ENCODE results near the gene JMJD8.
A peak's percentile ranks its signal among the peaks of the same experiment; 100 is the strongest.

The JMJD8 gene

DNA sequence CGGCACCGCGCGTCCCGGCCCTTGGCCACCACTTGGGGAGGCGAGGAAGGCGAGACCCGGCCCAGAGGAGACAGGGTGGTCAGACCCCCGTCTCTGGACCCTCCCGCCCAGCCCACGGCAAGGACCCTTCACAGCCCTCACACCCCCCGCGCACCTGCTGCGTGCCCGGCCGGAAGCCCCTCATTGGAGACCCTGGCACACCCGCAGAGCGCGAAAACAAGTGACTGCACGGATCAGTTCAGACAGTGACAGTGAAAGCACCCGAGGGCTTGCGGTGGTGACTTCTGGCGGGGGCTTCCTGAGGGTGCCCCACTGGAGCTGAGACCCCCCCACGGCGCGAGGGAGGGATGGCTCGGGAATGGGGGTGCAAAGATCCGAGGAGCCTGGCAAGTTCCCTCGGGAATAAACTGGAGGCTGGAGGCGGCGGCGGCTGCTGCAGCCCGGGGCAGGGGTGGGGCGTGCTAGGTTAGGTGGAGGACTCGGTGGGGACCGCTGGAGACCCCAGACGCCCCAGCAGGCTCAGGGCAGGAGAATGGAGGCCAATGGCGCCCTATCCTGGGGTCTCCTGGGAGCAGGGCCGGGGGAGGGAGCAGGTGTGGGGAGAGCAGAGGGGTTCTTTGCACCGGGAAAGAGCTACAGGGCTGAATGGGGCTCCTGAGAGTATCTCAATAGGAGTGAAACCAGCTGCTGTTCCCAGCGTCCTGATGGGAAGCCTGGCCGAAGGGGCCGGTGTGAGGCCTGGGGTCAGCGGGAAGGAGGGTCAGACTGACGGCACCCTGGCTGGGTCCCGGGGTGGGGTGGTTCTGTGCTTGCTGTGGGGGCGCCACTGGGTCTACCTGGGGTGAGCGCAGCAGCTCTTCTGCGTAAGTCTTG, 22.3 kb upstream of the JMJD8 start:
- Mint-ChIP-seq H3K36me3 (peaks cover under 1% of the 10 kb centered on the region), H3K9me3 (no peaks in the 10 kb centered on the region), H3K27ac (no peak overlapping the region), H3K4me1 (no peaks in the 10 kb centered on the region), H3K4me3 (no peak overlapping the region)
- DNase-seq (ENCODE audit: low spot score in 2 of 2), result no peak
- ATAC-seq, result no peak

DNA sequence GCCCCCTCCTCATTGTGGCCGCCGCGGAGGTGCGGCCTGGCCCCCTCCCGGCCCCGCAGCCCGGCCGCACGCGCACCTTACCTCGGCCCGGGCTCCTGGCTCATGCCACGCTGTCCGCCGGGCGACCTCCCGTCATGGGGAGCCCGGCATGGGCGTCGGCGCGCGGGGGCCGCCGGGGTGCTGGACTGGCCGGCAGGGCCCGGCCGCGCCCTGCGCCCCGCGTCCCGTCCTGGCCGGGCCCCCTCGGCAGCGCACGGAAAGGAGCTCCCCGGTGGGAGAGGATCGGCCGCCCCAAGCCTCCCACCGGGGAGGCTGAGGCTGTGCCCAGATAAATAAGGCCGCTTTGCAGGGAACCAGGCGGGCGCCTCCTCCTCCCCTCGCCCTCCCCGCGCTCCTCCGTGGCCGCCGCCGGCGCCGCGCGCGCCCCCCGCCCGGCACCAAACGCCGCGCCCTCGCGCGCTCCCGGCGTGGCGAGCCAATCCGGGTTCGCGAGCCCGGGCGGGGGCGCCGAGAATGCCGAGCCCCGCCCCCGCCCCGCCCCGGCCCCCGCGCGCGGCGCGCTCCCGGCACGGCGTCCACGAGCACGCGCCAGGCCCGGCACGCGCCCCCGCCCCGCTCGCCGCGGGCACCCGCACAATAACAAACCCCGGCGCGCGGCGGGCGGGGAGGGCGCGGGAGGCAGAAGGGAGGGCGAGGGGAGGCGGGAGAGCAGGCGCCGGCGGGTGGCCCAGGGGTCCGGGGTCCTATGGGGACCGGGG, 21.5 kb upstream of the JMJD8 start, which contains the start of gene FBXL16:
Gene FBXL16, minus strand, starts transcription at position 371 of the 758 bp plus-strand sequence. CDS start 8,396 bp downstream, outside the sequence.
- H3K4me3 Mint-ChIP-seq, result no peak within 1 kb of the TSS
- H3K36me3 Mint-ChIP-seq, result peaks cover 5% of the 10 kb centered on the region
- no peaks in the 10 kb centered on the region for H3K4me1 Mint-ChIP-seq
- ATAC-seq, result no peak
- no peak within 1 kb of the TSS for H3K27ac Mint-ChIP-seq
- no peak for DNase-seq (ENCODE audit: low spot score in 2 of 2)
- H3K9me3 Mint-ChIP-seq, result no peaks in the 10 kb centered on the region

DNA sequence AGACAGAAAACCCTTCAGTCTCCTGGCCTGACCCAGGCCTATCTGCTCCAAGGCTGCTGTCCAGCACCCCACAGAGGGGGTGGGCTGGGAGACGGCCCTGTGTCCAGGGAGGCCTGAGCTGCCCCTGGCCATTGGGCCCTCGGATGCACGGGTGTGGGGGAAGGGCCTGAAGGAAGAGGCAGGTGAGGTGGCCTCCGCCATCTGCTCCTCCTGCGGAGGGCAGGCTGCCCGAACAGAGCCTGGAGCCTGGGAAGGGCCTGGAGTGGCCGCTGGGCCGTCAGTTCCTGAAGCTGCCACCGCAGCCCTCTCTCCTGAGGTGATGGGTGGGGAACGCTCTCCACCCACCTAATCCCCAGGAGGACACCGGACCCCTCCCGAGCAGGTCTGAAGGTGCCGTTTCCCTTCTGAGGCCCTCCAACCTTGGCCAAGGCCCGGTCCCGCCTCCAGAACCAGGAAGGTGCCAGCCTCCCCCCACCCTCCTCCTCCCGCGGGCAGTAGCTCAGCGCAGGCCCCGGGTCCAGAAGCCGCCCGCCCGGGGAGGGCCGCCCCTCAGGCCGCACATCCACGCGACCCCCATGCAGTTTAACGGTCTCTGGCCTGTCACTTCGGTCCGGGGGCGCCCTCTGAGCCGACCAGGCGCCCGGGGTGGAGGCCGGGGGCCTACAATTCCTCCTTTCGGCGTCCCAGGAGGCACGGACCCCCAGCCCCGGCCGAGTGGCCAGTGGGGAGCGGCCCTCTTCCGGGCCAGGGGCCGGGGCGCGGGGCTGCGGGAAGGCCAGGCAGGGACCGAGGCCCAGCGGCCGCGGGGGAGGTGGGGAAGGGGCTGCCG, 20.6 kb upstream of the JMJD8 start:
- H3K4me3 Mint-ChIP-seq, result no peak overlapping the region
- no peak for DNase-seq (ENCODE audit: low spot score in 2 of 2)
- H3K27ac Mint-ChIP-seq, result no peak overlapping the region

DNA sequence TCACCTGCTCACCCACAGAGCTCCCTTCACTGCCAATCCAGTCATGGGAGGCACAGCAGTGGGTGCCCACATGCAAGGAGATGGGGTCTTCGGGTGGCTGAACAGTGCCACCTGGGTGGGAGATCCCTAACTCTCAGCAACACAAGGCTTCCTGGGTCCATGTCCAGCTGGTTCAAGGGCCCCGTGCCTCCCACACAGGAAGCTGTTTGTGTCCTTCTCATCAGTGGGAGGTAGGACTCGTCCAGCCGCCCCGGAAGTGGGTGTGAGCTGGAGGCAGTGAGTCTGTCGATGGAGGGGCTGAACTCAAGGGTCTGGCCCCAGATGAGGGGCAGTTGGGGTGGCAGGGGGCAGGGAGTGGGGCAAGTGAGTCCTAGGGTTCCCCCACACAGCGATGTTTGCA, 19.9 kb upstream of the JMJD8 start:
- ATAC-seq, result no peak
- DNase-seq (ENCODE audit: low spot score in 2 of 2), result no peak
- Mint-ChIP-seq H3K9me3 (no peaks in the 10 kb centered on the region), H3K4me3 (no peak overlapping the region), H3K4me1 (peaks cover 6% of the 10 kb centered on the region), H3K27ac (no peak overlapping the region), H3K36me3 (peaks cover 5% of the 10 kb centered on the region)

More for the DNA sequence above, 20.6 kb upstream of the JMJD8 start:
- H3K4me1 Mint-ChIP-seq, result no peaks in the 10 kb centered on the region
- no peaks in the 10 kb centered on the region for H3K9me3 Mint-ChIP-seq
- ATAC-seq, result no peak
- H3K36me3 Mint-ChIP-seq, result peaks cover 5% of the 10 kb centered on the region

DNA sequence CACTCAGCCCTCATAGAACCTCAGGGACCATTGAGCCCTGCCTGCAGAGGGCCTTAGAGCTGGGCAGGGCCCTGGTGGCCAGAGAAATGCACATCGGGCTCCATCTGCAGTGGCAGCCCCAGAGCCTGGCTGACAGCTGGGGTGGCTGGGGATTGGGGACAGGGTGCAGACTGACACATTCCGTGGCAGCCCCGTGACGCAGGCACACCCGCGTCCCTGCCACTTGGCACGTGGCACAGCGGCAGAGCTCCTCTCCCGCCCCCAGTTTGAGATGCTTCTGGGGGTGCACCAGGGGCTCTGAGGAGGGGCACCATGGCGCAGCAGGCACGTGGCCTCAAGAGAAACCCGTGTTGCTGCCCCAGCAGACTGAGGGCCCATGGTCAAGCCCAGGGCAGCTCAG, 19.3 kb upstream of the JMJD8 start:
- peaks cover 5% of the 10 kb centered on the region for H3K36me3 Mint-ChIP-seq
- no peak for DNase-seq (ENCODE audit: low spot score in 2 of 2)
- H3K4me3 Mint-ChIP-seq, result no peak overlapping the region
- no peaks in the 10 kb centered on the region for H3K9me3 Mint-ChIP-seq
- H3K27ac Mint-ChIP-seq, result no peak overlapping the region
- H3K4me1 Mint-ChIP-seq, result peaks cover 9% of the 10 kb centered on the region
- no peak for ATAC-seq

DNA sequence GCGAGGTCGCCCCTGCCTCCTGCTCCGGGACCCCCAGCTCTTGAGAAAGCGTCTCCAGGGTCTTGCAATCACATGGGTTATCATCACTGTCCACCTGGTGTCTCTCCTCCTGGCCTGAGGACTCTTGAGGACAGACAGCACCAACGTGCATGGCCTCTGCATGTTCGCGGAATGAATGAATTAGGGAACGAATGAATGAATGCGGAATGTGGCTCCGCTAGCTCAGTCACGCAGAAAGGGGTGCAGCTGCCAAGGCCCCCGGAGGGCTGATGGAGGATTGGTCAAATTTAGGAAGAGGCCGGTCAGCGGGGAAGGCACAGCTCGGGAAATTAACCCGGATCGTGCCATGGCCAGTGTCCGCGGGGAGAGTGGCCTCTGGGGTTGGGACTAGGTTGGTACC, 18.2 kb upstream of the JMJD8 start:
- H3K4me1 Mint-ChIP-seq, result peaks cover 9% of the 10 kb centered on the region
- H3K9me3 Mint-ChIP-seq, result no peaks in the 10 kb centered on the region
- H3K4me3 Mint-ChIP-seq, result no peak overlapping the region
- DNase-seq (ENCODE audit: low spot score in 2 of 2) (no peak), ATAC-seq (no peak)
- no peak overlapping the region for H3K27ac Mint-ChIP-seq
- peaks cover 5% of the 10 kb centered on the region for H3K36me3 Mint-ChIP-seq

DNA sequence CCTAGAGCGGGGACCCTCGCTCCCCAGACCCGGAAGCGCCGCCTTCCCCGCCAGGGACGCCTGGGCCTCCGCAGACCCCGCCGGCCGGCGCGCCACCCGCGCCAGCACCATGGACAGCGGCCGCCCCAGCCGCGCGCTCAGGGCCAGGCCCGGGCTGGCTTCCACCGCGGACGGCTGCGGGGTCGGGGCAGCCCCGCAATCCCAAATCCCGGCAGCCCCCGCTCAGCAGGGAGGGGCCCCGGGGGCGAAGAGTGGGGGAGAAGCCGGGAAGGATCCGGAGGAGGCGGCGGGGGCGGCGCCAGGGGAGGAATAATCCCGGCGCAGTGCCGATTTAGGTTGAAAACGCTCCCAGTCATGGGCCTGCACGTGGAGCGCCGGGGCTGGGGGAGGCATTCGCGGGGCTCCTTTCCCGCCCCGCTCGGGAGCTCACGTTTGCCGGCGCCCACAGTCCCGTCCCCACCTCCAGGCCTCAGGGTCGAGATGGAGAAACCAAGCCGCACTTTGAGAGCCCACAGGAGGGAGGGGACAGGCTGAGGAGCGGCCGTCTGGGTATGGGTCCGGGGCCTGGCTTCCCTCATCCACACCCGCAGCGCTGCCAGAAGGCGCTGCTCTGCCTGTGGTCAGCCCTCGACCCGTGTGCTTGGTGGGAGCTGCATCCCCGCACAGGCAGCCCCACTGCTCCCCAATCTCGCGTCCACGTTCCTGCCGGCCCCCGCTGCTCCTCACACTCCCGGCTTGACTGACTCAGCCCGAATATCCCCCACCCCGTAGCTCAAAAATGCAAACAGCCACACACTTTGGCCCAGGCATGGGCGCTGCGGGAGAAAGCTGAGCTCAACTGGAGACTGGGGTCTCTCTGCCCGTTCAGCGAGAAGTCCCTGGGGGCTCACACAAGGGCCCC, 16.8 kb upstream of the JMJD8 start:
- H3K4me1 Mint-ChIP-seq, result peaks cover 9% of the 10 kb centered on the region
- DNase-seq (ENCODE audit: low spot score in 2 of 2), result peak in 1 of 2 donors; percentile 59

DNA sequence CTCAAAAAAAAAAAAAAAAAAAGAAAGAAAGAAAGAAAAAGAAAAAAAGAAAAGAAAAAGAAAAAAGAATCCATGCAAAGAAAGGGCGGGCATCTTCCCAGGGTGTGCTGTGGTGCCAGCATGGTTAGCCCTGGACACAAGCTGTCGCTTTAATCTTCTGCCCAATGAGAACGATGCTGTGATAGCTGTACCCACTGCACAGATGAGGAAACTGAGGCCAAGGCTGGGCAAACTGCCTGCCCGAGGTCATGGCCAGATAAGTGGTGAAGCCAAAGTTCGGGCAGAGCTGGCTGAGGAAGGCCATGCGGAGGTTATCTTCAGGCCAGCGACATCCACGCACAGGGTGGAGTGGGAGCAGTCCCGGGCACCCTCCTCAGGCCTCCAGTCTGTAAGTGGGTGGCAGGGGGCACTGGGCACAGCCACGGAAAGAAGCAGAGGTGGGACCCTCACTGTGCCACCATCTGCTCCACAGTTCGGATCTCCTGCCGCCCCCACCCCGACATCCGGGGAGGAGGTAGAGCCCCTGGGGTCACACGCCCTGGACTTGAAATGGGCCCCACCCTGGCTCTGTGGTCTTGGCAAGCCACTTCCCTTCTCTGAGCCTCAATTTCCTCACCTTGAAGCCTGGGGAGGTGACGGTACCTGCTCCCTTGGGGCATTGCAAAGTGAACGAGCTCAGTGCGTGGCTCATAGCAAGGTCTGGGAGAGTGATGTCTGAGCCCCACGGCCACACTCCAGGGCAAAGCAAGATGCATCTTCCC, 15.0 kb upstream of the JMJD8 start:
- no peak for DNase-seq (ENCODE audit: low spot score in 2 of 2)
- H3K4me3 Mint-ChIP-seq, result no peak overlapping the region
- H3K4me1 Mint-ChIP-seq, result peaks cover 14% of the 10 kb centered on the region
- H3K36me3 Mint-ChIP-seq, result peaks cover 5% of the 10 kb centered on the region
- H3K27ac Mint-ChIP-seq, result no peak overlapping the region
- no peak for ATAC-seq
- no peaks in the 10 kb centered on the region for H3K9me3 Mint-ChIP-seq

More for the DNA sequence above, 16.8 kb upstream of the JMJD8 start:
- H3K9me3 Mint-ChIP-seq, result no peaks in the 10 kb centered on the region
- ATAC-seq, result peak; percentile 63
- H3K27ac Mint-ChIP-seq, result no peak overlapping the region
- peaks cover 5% of the 10 kb centered on the region for H3K36me3 Mint-ChIP-seq
- H3K4me3 Mint-ChIP-seq, result no peak overlapping the region

DNA sequence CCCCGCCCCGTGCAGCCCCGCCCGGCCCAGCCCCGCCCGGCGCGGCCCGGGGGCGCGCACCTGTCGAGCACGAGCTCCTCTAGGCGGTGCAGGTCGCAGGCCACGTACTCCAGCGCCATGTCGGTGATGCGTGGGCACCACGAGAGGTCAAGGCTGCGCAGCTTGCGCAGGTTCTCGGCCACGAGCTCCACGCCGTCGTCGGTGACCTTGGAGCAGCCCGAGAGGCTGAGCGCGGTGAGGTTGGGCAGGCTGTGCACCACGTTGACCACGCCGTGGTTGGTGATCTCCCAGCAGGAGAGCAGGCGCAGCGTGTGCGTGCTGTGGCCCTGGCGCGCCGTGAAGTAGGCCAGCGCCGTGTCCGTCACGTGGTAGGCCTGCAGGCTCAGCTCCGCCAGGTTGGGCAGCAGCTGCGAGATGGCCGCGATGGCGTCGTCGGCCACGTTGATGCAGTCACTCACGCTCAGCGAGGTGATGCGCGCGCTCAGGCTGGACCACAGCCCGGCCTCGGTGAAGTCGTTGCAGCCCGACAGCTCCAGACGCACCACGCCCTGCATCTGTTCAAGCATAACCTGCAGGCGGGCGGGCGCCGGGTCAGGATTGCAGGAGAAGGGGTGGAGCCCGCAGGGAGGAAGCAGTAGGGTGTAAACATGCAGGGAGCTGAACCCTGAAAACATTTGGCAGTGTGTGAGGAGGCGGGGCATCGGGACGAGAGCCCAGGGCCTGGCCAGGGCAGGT, 11.4 kb upstream of the JMJD8 start:
- Mint-ChIP-seq H3K36me3 (peaks cover 7% of the 10 kb centered on the region), H3K4me3 (peak overlapping the region; percentile 79), H3K27ac (peak overlapping the region; percentile 80), H3K4me1 (peaks cover 22% of the 10 kb centered on the region), H3K9me3 (no peaks in the 10 kb centered on the region)
- peak; percentile 85 for ATAC-seq
- peak; percentile 59 to 81 for DNase-seq (ENCODE audit: low spot score in 2 of 2)

DNA sequence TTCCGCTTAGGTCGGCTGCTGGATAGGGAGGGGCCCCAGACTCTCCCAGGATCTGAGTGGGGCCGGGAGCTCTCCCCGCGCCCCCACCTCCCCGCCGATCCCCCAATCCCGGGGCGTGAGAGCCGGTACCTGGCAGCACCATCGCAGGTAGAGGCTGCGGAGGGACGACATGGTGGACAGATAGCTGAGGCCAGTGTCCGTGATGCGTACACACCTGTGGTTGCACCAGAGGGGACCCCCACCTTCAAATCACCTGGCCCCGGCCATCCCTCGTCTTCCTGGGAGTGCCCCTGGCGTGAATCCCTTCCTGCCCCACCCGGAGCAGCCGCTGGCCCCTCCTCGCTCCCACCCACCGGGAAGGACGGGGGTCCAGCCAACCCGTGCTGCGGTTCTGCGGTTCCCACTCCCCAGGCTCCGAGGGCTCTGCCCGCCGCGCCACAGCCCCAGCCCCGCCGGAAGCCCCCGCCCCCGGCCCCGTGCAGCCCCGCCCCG, 10.8 kb upstream of the JMJD8 start:
- DNase-seq (ENCODE audit: low spot score in 2 of 2) (no peak), ATAC-seq (no peak)
- H3K4me3 Mint-ChIP-seq, result peak overlapping the region; percentile 79
- no peaks in the 10 kb centered on the region for H3K9me3 Mint-ChIP-seq
- H3K36me3 Mint-ChIP-seq, result peaks cover 7% of the 10 kb centered on the region
- peak overlapping the region; percentile 80 for H3K27ac Mint-ChIP-seq
- peaks cover 22% of the 10 kb centered on the region for H3K4me1 Mint-ChIP-seq

DNA sequence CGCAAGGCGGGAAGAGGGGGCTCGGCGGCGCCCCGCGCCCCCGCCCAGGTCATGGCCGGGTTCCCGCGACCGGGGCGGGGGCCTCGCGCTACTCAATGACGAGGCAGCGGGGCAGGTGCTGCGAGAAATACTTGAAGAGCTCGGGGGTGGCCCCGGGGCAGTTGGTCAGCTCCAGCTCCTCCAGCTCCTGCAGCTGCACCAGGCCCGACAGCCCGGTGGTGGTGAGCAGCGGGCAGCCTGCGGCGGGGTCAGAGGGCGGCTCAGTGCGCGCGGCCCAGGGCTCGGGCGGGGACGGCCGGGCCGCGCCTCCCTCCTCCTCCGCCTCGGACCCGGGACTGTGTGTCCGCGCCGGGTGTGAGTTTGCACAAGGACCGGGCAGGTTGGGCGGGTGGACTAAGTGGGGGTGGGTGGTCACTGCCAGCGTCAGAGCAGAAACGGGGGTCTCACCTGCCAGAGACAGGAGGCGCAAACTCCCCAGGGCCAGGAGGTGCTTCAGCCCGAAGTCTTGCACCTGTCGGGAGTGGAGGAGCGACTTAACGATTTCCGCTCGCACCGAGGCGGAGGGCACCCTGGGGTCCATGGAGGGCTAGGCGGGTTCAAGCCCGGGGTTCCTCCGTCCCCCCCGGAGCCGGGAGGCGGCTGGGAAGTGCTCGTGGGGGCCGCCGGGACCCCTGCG, 10.2 kb upstream of the JMJD8 start:
- Mint-ChIP-seq H3K27ac (no peak overlapping the region), H3K36me3 (peaks cover 7% of the 10 kb centered on the region), H3K4me1 (peaks cover 22% of the 10 kb centered on the region), H3K4me3 (peak overlapping the region; percentile 79), H3K9me3 (no peaks in the 10 kb centered on the region)
- no peak for ATAC-seq
- DNase-seq (ENCODE audit: low spot score in 2 of 2), result no peak

DNA sequence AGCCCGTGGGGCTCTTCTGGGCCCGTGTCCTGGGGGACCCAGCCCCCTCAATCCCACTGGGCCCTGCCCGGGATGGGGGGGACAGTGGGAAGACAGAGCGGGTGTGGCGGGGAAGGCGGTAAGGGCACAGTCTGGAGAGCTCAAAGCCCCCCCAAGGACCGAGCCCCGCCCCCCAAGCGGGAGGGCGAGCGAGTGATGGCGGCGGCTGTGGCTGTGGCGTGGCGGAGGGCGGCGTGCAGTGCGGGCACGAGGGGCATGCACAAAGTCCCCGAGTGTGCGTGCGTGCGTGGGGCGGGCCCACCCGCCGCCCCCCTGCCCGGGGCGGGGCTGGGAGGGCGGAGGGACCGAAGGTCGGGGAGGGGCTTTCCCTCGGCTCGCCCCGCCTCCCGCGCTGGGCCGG, 9.6 kb upstream of the JMJD8 start:
- DNase-seq (ENCODE audit: low spot score in 2 of 2) (no peak), ATAC-seq (no peak)
- no peak overlapping the region for H3K27ac Mint-ChIP-seq
- H3K4me3 Mint-ChIP-seq, result peak overlapping the region; percentile 79
- H3K36me3 Mint-ChIP-seq, result peaks cover 7% of the 10 kb centered on the region
- peaks cover 22% of the 10 kb centered on the region for H3K4me1 Mint-ChIP-seq
- H3K9me3 Mint-ChIP-seq, result no peaks in the 10 kb centered on the region

DNA sequence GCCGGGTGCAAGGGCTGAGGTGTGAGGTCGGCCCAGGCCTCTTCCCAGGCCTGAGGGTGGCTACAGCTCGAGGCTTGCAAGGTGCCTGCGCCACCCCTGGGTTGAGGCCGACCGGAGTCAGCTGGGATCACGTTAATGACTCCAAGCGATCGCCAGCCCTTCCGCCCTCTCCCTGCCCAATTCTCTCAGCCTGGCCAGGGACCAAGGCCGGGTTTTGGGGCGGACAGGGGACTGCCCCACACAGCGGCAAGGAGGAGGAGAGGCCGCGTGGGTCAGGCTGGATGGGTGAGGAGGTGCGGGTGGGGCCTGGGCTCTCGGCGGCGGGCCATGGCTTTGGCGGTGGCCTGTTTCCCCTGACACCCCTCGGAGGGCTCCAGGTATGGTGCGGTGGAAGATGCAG, 9.2 kb upstream of the JMJD8 start:
- no peak overlapping the region for H3K27ac Mint-ChIP-seq

More for the DNA sequence above, 9.2 kb upstream of the JMJD8 start:
- Mint-ChIP-seq H3K36me3 (peaks cover 7% of the 10 kb centered on the region), H3K4me3 (peak overlapping the region; percentile 79), H3K9me3 (no peaks in the 10 kb centered on the region), H3K4me1 (peaks cover 25% of the 10 kb centered on the region)
- DNase-seq (ENCODE audit: low spot score in 2 of 2) (no peak), ATAC-seq (no peak)

All from stimulated activated effector memory CD8-positive, alpha-beta T cell treated with anti-CD3 and anti-CD28 coated beads, Interleukin-12 subunit alpha, Interleukin-12 subunit beta, amount 100 ng/mL, for 72 hours (primary cell).